ENCODE data around the gene RPL27A.

DNA sequence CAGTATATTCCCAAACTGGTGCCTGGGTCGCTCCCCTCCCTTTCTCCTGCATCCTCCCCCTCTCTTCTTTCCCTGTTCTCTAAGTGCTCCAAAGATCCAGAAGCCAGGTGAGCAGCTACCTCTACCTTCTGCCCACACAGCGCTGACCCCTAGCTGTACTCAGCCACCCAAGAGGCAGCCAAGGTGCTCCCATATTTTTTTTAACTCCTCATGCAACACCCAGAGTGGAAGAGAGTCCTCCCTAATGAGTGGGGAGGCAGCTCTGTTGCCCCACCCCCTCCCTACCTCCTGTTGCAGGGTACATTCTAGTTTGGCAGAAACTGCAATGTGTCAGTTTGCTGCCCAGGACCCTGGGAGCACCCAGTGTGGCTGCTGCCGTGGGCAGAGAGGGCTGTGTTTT, 40.2 kb downstream of the RPL27A start:
- TF ChIP-seq CTCF (IDR thresholded peaks at IDR 0.05; ENCODE audit: low read depth, low read length) (no peak), EZH2phosphoT487 (IDR thresholded peaks at IDR 0.05; ENCODE audit: low read depth) (no peak)

All from OCI-LY3 (cell line).